ENCODE measurements around the gene RALY. TPM values are rescaled to one million over a fixed set of nuclear protein-coding genes. Genes with fewer than 3 reads are reported as not detected.

The RALY gene
- total and polyA plus RNA-seq, 9 donors: 51.7 to 131 (median 105) TPM

DNA sequence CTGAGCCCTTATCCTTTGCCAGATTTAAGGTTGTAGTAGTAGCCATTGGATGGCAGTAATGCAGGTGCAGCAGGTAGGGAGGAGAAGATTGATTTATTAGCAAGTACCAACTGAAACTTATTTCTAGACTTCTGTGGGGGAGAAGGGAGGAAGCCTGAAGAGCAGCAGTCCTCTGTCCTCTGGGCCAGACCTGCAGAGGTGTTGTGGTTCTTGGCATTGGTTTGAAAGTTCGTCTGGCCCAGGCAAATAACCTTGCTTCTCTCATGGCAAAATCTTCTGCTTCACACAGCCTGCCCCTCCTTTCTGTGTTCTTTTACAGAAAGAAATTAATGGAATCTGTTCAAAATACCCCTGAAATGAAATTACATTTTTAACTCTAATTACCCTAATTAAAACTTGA, 24.5 kb downstream of the RALY start:
- peaks cover 10% of the 10 kb centered on the region for H3K4me1 ChIP-seq (ENCODE audit: insufficient read depth)

DNA sequence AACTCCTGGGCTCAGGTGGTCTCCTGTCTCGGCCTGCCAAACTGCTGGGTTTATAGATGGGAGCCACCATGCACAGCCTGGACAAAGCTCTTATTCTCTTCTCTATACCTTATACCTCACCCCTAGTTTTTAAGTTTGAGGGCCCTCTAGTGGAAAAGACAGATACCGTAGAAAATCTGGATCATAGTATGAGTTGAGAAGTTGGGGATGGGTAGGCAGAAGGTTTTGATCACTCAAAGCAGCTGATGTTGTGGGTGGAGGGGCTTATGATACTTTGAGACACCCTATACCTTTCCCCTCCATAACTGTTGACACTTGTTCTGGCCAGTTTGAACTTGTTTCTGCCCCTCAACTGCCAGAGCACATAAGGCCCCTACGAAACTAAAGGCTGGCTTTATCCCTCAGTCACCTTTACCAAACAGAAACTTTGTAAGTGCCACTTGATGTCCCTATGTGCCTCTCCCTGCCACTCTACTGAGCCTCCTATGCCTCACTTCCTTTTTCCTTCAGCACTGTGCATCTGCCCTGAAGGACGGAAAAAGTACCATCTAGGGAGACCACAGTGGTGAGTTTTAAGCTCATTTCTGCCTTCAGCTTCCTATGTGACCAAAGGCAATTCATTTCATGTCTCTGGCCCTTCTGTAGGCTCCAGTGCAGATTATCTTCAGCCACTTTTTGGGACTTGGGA, 28.6 kb downstream of the RALY start:
- Histone ChIP-seq H3K4me3 (no peak overlapping the region), H3K27ac (no peak overlapping the region), H3K27me3 (no peaks in the 10 kb centered on the region), H3K4me1 (ENCODE audit: insufficient read depth) (peaks cover 23% of the 10 kb centered on the region), H3K36me3 (no peaks in the 10 kb centered on the region), H3K9me3 (no peaks in the 10 kb centered on the region)
- DNase-seq: no peak
- intact Hi-C loops (cut with DNase I): no loop called here
- TF ChIP-seq CTCF (IDR thresholded peaks at IDR 0.05) (no peak), POLR2A (IDR thresholded peaks at IDR 0.05) (no peak), EP300 (IDR thresholded peaks at IDR 0.05) (no peak)
- WGBS, 3 donors: 92 to 94% (median 93%) methylated on average over 4 of the region's 4 CpGs

More for the DNA sequence above, 24.5 kb downstream of the RALY start:
- Histone ChIP-seq H3K27me3 (no peaks in the 10 kb centered on the region), H3K36me3 (no peaks in the 10 kb centered on the region), H3K9me3 (no peaks in the 10 kb centered on the region), H3K27ac (no peak overlapping the region), H3K4me3 (no peak overlapping the region)
- TF ChIP-seq POLR2A (IDR thresholded peaks at IDR 0.05) (no peak), CTCF (IDR thresholded peaks at IDR 0.05) (no peak), EP300 (IDR thresholded peaks at IDR 0.05) (no peak)
- DNase-seq: no peak
- WGBS, 3 donors: 35 to 57% (median 35%) methylated on average over 1 of the region's 1 CpG
- intact Hi-C loops (cut with DNase I): no loop called here

DNA sequence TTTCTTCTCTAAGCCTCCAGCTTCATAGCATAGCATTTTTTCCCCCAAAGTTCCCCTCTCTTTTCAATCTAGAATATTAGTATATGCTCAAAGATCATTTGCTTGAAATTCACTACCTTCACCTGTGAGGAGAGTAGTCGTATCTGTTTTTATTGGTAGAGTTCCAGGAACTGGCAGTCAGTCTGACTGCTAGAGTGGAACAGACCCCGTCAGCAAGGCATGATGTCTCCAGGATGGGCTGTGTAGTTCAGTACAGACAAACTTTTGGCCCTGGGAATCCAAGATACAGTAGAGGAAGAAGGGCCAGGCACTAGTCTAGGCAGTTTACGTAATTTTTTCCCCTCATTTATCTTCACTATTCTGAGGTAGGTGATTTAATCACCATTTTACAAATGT, 29.1 kb downstream of the RALY start:
- no peaks in the 10 kb centered on the region for H3K9me3 ChIP-seq
- WGBS, 3 donors: 82 to 86% (median 85%) methylated on average over 3 of the region's 3 CpGs
- no peaks in the 10 kb centered on the region for H3K27me3 ChIP-seq
- peaks cover 24% of the 10 kb centered on the region for H3K4me1 ChIP-seq (ENCODE audit: insufficient read depth)
- no peak overlapping the region for H3K4me3 ChIP-seq
- DNase-seq: no peak
- TF ChIP-seq POLR2A (IDR thresholded peaks at IDR 0.05) (no peak), EP300 (IDR thresholded peaks at IDR 0.05) (no peak), CTCF (IDR thresholded peaks at IDR 0.05) (no peak)
- intact Hi-C loops (cut with DNase I): no loop called here
- no peak overlapping the region for H3K27ac ChIP-seq
- H3K36me3 ChIP-seq: no peaks in the 10 kb centered on the region

DNA sequence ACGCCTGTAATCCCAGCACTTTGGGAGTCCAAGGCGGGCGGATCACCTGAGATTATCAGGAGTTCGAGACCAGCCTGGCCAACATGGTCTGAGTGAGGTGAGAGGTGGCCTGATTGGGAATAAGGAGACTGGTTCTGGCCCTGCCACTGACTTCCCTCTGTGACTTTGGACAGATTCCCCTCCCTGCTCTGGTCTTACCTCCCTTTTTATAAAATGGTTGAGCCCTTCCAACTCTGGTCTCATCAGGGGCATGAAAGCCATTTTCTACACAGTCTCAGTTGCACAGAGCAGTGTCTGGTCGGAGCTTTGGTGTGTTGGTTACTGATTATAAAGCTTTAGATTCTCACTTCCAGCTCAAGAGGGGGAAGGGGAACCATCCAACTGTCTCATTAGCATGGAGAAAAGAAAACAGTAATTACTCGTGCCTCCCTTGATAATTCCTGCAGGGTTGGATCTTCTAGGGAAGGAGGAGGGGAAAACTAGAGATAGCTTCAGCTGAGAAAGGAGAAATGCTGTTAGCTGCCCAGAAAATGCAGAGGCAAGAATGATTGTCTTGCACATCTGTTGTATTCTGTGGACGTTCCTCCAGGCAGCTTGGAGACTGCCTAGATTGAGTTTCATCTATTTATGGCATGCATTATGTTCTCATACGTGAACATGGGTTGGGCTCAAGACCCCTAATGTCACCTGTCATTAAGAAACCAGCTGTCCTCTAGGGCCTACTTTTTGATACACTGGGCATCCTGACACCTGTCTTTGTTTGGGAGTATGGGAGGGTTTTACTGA, 30.4 kb downstream of the RALY start:
- 55 to 57% (median 55%) methylated on average over 8 of the region's 8 CpGs for WGBS, 3 donors
- Histone ChIP-seq H3K4me3 (no peak overlapping the region), H3K4me1 (ENCODE audit: insufficient read depth) (peaks cover 23% of the 10 kb centered on the region), H3K36me3 (no peaks in the 10 kb centered on the region), H3K27me3 (no peaks in the 10 kb centered on the region), H3K9me3 (no peaks in the 10 kb centered on the region), H3K27ac (no peak overlapping the region)
- intact Hi-C loops (cut with DNase I): no loop called here
- DNase-seq: no peak
- no peak for TF ChIP-seq CTCF (IDR thresholded peaks at IDR 0.05)
- no peak for TF ChIP-seq POLR2A (IDR thresholded peaks at IDR 0.05)
- TF ChIP-seq EP300 (IDR thresholded peaks at IDR 0.05): no peak

All from ovary (tissue), 9 donors.